Spleen (tissue), 11 donors: Measurements from ENCODE around the gene ANGPTL2. TPM values are rescaled to one million over a fixed set of nuclear protein-coding genes. Genes with fewer than 3 reads are reported as not detected.

ENCODE experiments used
- DNase-seq: peaks from one replicate; pipeline ENCODE4 v3.0.0-alpha.2; 2020
- H3K27ac ChIP-seq, 8 donors: fragments of 200-600 bp; sonication (generic) in 7 of 8; 1 replicate in 4 of 8; 2 replicates in 4 of 8; pipeline versions ENCODE4 v1.5.0 to v1.8.0; 2016 to 2021; ENCODE audit warnings: inconsistent platforms in 4 of 8, mild to moderate bottlenecking in 4 of 8, moderate library complexity in 1 of 8
- H3K27me3 ChIP-seq, 7 donors: fragments of 200-600 bp; sonication (generic) in 6 of 7; replicated peaks in 1 of 7; 1 replicate in 4 of 7; 2 replicates in 3 of 7; pipeline versions ENCODE4 v1.5.0 to v1.8.0; 2016 to 2021; ENCODE audit warnings: inconsistent platforms in 3 of 7, mild to moderate bottlenecking in 1 of 7
- H3K36me3 ChIP-seq, 6 donors: fragments of 200-600 bp; sonication (generic) in 5 of 6; 1 replicate in 4 of 6; 2 replicates in 2 of 6; pipeline versions ENCODE4 v1.5.0 to v1.8.0; 2016 to 2021; ENCODE audit warnings: inconsistent platforms in 2 of 6
- H3K4me1 ChIP-seq, 6 donors: fragments of 200-600 bp; sonication (generic) in 5 of 6; 1 replicate in 3 of 6; 2 replicates in 3 of 6; pipeline versions ENCODE4 v1.5.0 to v1.8.0; 2016 to 2021; ENCODE audit warnings: inconsistent platforms in 3 of 6
- H3K4me3 ChIP-seq, 8 donors: fragments of 200-600 bp; sonication (generic) in 7 of 8; 1 replicate in 4 of 8; 2 replicates in 4 of 8; pipeline versions ENCODE4 v1.5.0 to v1.8.0; 2016 to 2021; ENCODE audit warnings: inconsistent platforms in 4 of 8, mild to moderate bottlenecking in 4 of 8, moderate library complexity in 2 of 8
- H3K9me3 ChIP-seq, 8 donors: fragments of 200-600 bp; sonication (generic) in 7 of 8; 1 replicate in 4 of 8; 2 replicates in 4 of 8; pipeline versions ENCODE4 v1.5.0 to v1.8.0; 2016 to 2021; ENCODE audit warnings: inconsistent platforms in 4 of 8
- POLR2A ChIP-seq, 3 donors: fragments of 450-650 bp; IDR thresholded peaks; one replicate each; pipeline ENCODE4 v1.5.1; 2017; ENCODE audit warnings: antibody characterized with exemption in 3 of 3, mild to moderate bottlenecking in 1 of 3
- POLR2AphosphoS5 ChIP-seq, 3 donors: sonication (generic); formaldehyde crosslinking; IDR thresholded peaks; one replicate each; pipeline ENCODE4 v1.5.1; 2017; ENCODE audit warnings: antibody characterized with exemption in 3 of 3
- WGBS, 5 donors: extraction: QIAGEN DNeasy Blood & Tissue Kit in 3 of 5; methylation state at CpG; one replicate each; pipeline versions ENCODE4 v1.1.5 to v1.1.7; 2013 to 2018; 5-methylcytosine and 5-hydroxymethylcytosine counted together
- intact Hi-C: fragments of 100-400 bp; cut with DNase I; formaldehyde crosslinking; loops from one replicate; pipeline ENCODE4 v1.15.0; 2023; ENCODE audit warnings: low total_unique reads
- polyA plus RNA-seq, 3 donors: library from polyadenylated mRNA; stranded (reverse); fragments of 200-250 nt; gene quantifications; one replicate each; pipeline ENCODE4 v1.2.1, GENCODE V29; 2013
- total RNA-seq, 7 donors: library from RNA; depleted of rRNA in 3 of 7; stranded (reverse); fragments of >200 nt in 3 of 7; fragmentation: NEBNext Ultra II Directional in 4 of 7; extraction: Animal tissue kit (Norgen Biotek cat#: 25700) in 4 of 7; gene quantifications; one replicate each; pipeline versions ENCODE4 v1.1.0 to v1.2.1, GENCODE V29; 2016 to 2021
- TF ChIP-seq, protein P1 (sequence below), 11 experiments: fragments of 200-600 bp in 7 of 11; fragments of 450-650 bp in 4 of 11; sonication (generic) in 4 of 11; IDR thresholded peaks in 8 of 11; conservative IDR thresholded peaks in 3 of 11; 1 replicate in 7 of 11; 2 replicates in 4 of 11; pipeline versions ENCODE4 v1.4.0 to v1.8.0; 2016 to 2021; ENCODE audit warnings: antibody characterized with exemption in 11 of 11, inconsistent platforms in 4 of 11, mild to moderate bottlenecking in 1 of 11
- donor health status: healthy with polysubstance abuse.
- donor health status: DM: no; HTN: no; CAD: no; lungs with moderate emphysema.
- donor health status: DM: no; HTN: no; CAD: no.
- donor health status: Bipolar disorder and iron deficiency.
- donor health status: healthy.
- donor health status: DM: no; HTN: no; CAD: no.
- donor health status: DM: yes; HTN: yes; CAD: no.

ANGPTL2 gene
- total and polyA plus RNA-seq, 10 donors: 6.6 to 103 (median 48.1) TPM

DNA sequence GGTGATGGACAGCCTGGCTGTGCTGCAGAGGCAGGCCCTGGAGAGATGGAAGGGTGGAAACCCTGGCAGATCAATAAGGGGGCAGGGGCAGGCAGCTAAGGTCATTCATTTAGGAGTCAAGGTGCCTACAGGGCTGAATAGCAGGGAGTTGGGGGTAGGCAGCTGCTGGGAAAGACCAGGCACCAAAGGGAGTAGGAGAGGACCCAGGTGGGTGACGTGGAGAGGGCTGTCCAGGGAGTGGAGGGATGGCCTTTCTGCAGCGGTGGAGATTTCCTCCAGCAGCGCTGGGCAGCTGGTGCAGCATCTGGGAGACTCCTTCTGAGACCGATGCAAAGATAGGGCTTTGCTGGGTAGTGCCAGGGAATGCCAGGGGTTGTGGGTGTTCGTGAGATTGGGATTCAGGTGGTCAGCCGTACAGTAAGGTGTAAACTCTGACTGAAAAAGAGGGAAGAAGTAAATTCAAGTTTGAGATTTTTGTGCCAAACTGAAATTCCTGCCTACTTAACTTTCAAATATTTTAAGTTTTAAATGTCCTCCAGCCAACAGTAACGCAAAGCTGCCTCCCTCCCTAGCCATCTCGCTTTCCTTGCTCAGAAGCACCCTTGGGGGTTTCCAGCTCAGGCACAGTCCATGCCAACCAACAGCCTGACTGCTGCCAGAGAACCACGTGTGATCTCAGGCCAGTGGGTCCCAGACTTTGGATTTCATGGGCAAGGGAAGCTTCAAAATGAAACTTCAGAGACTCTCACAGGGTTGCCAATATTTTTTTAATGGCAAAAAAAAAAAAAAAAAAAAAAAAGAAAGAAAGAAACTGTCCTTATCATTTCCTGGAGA is 18.6 kb upstream of the ANGPTL2 start:
- no peak overlapping the region for H3K27ac ChIP-seq
- intact Hi-C loops: no loop called here
- H3K4me3 ChIP-seq: no peak overlapping the region
- H3K9me3 ChIP-seq: peaks cover 0 to 2% (median 0%) of the 10 kb centered on the region in 8 donors
- H3K27me3 ChIP-seq: no peaks in the 10 kb centered on the region
- H3K4me1 ChIP-seq: peaks cover 0 to 5% (median 0%) of the 10 kb centered on the region in 6 donors
- no peak for TF ChIP-seq POLR2AphosphoS5 (IDR thresholded peaks at IDR 0.05)
- no peaks in the 10 kb centered on the region for H3K36me3 ChIP-seq
- peak; percentile 51 for DNase-seq
- 78 to 88% (median 81%) methylated on average over 9 of the region's 9 CpGs for WGBS, 5 donors

- Histone ChIP-seq H3K4me3 (no peak overlapping the region), H3K27ac (no peak overlapping the region), H3K9me3 (no peaks in the 10 kb centered on the region), H3K4me1 (peaks cover 0 to 5% (median 0%) of the 10 kb centered on the region in 6 donors), H3K27me3 (no peaks in the 10 kb centered on the region), H3K36me3 (no peaks in the 10 kb centered on the region)
- peak; percentile 35 for DNase-seq
- TF ChIP-seq POLR2A (IDR thresholded peaks at IDR 0.05) (no peak), POLR2AphosphoS5 (IDR thresholded peaks at IDR 0.05) (no peak)
- TF ChIP-seq, protein P1, sequence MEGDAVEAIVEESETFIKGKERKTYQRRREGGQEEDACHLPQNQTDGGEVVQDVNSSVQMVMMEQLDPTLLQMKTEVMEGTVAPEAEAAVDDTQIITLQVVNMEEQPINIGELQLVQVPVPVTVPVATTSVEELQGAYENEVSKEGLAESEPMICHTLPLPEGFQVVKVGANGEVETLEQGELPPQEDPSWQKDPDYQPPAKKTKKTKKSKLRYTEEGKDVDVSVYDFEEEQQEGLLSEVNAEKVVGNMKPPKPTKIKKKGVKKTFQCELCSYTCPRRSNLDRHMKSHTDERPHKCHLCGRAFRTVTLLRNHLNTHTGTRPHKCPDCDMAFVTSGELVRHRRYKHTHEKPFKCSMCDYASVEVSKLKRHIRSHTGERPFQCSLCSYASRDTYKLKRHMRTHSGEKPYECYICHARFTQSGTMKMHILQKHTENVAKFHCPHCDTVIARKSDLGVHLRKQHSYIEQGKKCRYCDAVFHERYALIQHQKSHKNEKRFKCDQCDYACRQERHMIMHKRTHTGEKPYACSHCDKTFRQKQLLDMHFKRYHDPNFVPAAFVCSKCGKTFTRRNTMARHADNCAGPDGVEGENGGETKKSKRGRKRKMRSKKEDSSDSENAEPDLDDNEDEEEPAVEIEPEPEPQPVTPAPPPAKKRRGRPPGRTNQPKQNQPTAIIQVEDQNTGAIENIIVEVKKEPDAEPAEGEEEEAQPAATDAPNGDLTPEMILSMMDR (IDR thresholded peaks at IDR 0.05 in 8 of 11, conservative IDR thresholded peaks at IDR 0.05 in 3 of 11): no peak
- WGBS, 5 donors: 82 to 96% (median 91%) methylated on average over 6 of the region's 6 CpGs
- intact Hi-C loops: no loop called here
Measured at GRCh38 chr9:127140181-127140580, 17.7 kb upstream of the ANGPTL2 start.

- H3K27ac ChIP-seq: no peak overlapping the region
- 93 to 97% (median 95%) methylated on average over 6 of the region's 6 CpGs for WGBS, 5 donors
- DNase-seq: no peak
- no peaks in the 10 kb centered on the region for H3K27me3 ChIP-seq
- intact Hi-C loops: no loop called here
- no peaks in the 10 kb centered on the region for H3K9me3 ChIP-seq
- no peaks in the 10 kb centered on the region for H3K36me3 ChIP-seq
- TF ChIP-seq, protein P1 (IDR thresholded peaks at IDR 0.05 in 8 of 11, conservative IDR thresholded peaks at IDR 0.05 in 3 of 11): no peak
- TF ChIP-seq POLR2A (IDR thresholded peaks at IDR 0.05) (no peak), POLR2AphosphoS5 (IDR thresholded peaks at IDR 0.05) (no peak)
- peaks cover 0 to 5% (median 0%) of the 10 kb centered on the region in 6 donors for H3K4me1 ChIP-seq
- no peak overlapping the region for H3K4me3 ChIP-seq
Measured at GRCh38 chr9:127139775-127140174, 17.3 kb upstream of the ANGPTL2 start.

GRCh38 chr9:127139071-127139731 is 16.8 kb upstream of the ANGPTL2 start:
- no peak for DNase-seq
- H3K27me3 ChIP-seq: no peaks in the 10 kb centered on the region
- H3K4me3 ChIP-seq: no peak overlapping the region
- no peaks in the 10 kb centered on the region for H3K9me3 ChIP-seq
- intact Hi-C loops: no loop called here
- no peak for TF ChIP-seq POLR2A (IDR thresholded peaks at IDR 0.05)
- H3K4me1 ChIP-seq: peaks cover 0 to 5% (median 0%) of the 10 kb centered on the region in 6 donors
- 89 to 97% (median 96%) methylated on average over 6 to 8 of the region's 8 CpGs for WGBS, 5 donors
- H3K36me3 ChIP-seq: no peaks in the 10 kb centered on the region
- no peak overlapping the region for H3K27ac ChIP-seq

GRCh38 chr9:127138444-127138843 is 16.0 kb upstream of the ANGPTL2 start:
- intact Hi-C loops: no loop called here
- Histone ChIP-seq H3K36me3 (no peaks in the 10 kb centered on the region), H3K4me1 (peaks cover 0 to 5% (median 0%) of the 10 kb centered on the region in 6 donors), H3K27ac (no peak overlapping the region), H3K9me3 (no peaks in the 10 kb centered on the region), H3K4me3 (no peak overlapping the region), H3K27me3 (no peaks in the 10 kb centered on the region)
- WGBS, 5 donors: 89 to 94% (median 91%) methylated on average over 4 of the region's 4 CpGs
- DNase-seq: no peak
- TF ChIP-seq POLR2A (IDR thresholded peaks at IDR 0.05): no peak
- no peak for TF ChIP-seq POLR2AphosphoS5 (IDR thresholded peaks at IDR 0.05)
- TF ChIP-seq, protein P1 (IDR thresholded peaks at IDR 0.05 in 8 of 11, conservative IDR thresholded peaks at IDR 0.05 in 3 of 11): no peak
